Endodermal cell (in vitro differentiated cells): ENCODE results near the gene MMAB. TPM values are rescaled to one million over a fixed set of nuclear protein-coding genes. Genes with fewer than 3 reads are reported as not detected.

Source experiments
- DNase-seq: peaks from one replicate; pipeline ENCODE4 v3.0.0-alpha.2; 2017
- H3K27ac ChIP-seq: 2 replicates; pipeline ENCODE4 v1.5.1; 2013; ENCODE audit warnings: mild to moderate bottlenecking, low read depth, low read length, moderate library complexity
- H3K27me3 ChIP-seq: 2 replicates; pipeline ENCODE4 v1.6.1; 2013; ENCODE audit warnings: mild to moderate bottlenecking, low read length, moderate library complexity; ENCODE audit not compliant: insufficient read depth, control insufficient read depth, poor library complexity, severe bottlenecking
- H3K36me3 ChIP-seq: 2 replicates; pipeline ENCODE4 v1.7.0; 2013; ENCODE audit warnings: mild to moderate bottlenecking, low read length, moderate library complexity; ENCODE audit not compliant: control insufficient read depth, insufficient read depth
- H3K4me1 ChIP-seq: one replicate; pipeline ENCODE4 v1.7.0; 2013; ENCODE audit warnings: low read length; ENCODE audit not compliant: control insufficient read depth, insufficient read depth
- H3K4me3 ChIP-seq: 2 replicates; pipeline ENCODE4 v1.5.1; 2013; ENCODE audit warnings: mild to moderate bottlenecking, low read length, moderate library complexity
- H3K9ac ChIP-seq: 2 replicates; pipeline ENCODE4 v1.6.1; 2013; ENCODE audit warnings: mild to moderate bottlenecking, low read length, moderate library complexity; ENCODE audit not compliant: poor library complexity, severe bottlenecking; ENCODE audit errors: extremely low read depth
- H3K9me3 ChIP-seq: 2 replicates; pipeline ENCODE4 v1.6.1; 2013; ENCODE audit warnings: mild to moderate bottlenecking, low read length, moderate library complexity; ENCODE audit not compliant: control insufficient read depth
- H3K27ac Mint-ChIP-seq: 2 replicates; pipeline ENCODE4 v1.8.0; 2020; ENCODE audit warnings: mixed read lengths
- H3K27me3 Mint-ChIP-seq: 2 replicates; pipeline ENCODE4 v1.8.0; 2021; ENCODE audit warnings: mild to moderate bottlenecking, mixed read lengths; ENCODE audit not compliant: insufficient read depth
- H3K36me3 Mint-ChIP-seq: 2 replicates; pipeline ENCODE4 v1.8.0; 2020; ENCODE audit warnings: low read depth, mixed read lengths
- H3K4me1 Mint-ChIP-seq: 2 replicates; pipeline ENCODE4 v1.8.0; 2020; ENCODE audit warnings: mixed read lengths
- H3K4me3 Mint-ChIP-seq: 2 replicates; pipeline ENCODE4 v1.8.0; 2020; ENCODE audit warnings: mild to moderate bottlenecking, moderate library complexity, mixed read lengths
- H3K9me3 Mint-ChIP-seq: 2 replicates; pipeline ENCODE4 v1.8.0; 2020; ENCODE audit warnings: mild to moderate bottlenecking, mixed read lengths
- CTCF ChIP-seq: fragments of 200-600 bp; sonication (generic); conservative IDR thresholded peaks from 2 replicates; pipeline ENCODE4 v1.5.0; 2021; ENCODE audit warnings: antibody characterized with exemption, mild to moderate bottlenecking
- WGBS, 2 experiments: methylation state at CpG; one replicate each; pipeline versions ENCODE4 v1.1.5 to v1.1.7; 2013; ENCODE audit warnings: missing lambda C conversion rate in 2 of 2, mixed read lengths in 1 of 2; ENCODE audit not compliant: insufficient coverage in 1 of 2, insufficient read length in 1 of 2; 5-methylcytosine and 5-hydroxymethylcytosine counted together
- total RNA-seq, 2 donors: library from RNA; stranded (reverse); fragmentation: NEBNext Ultra II Directional in 1 of 2; extraction: Animal tissue kit (Norgen Biotek cat#: 25700) in 1 of 2; gene quantifications; 2 replicates in 1 of 2; 3 replicates in 1 of 2; pipeline ENCODE4 v1.2.1, GENCODE V29; 2021

The MMAB gene
- total RNA-seq, 2 donors from 2014 or later, result 24.9 to 28.2 TPM

- H3K36me3 ChIP-seq, result no peaks in the 10 kb centered on the region
- no peak overlapping the region for H3K4me3 ChIP-seq
- Mint-ChIP-seq H3K27ac (peak overlapping the region; percentile 61), H3K9me3 (no peaks in the 10 kb centered on the region), H3K4me3 (no peak overlapping the region), H3K36me3 (no peaks in the 10 kb centered on the region), H3K27me3 (peaks cover 7% of the 10 kb centered on the region), H3K4me1 (no peaks in the 10 kb centered on the region)
- no peak overlapping the region for H3K9ac ChIP-seq
- no peak for DNase-seq
- no peaks in the 10 kb centered on the region for H3K27me3 ChIP-seq
- TF ChIP-seq CTCF, result no peak
- no peaks in the 10 kb centered on the region for H3K4me1 ChIP-seq
- H3K9me3 ChIP-seq, result no peaks in the 10 kb centered on the region
- 90 to 94% methylated on average over 3 to 4 of the region's 4 CpGs for WGBS, 2 experiments
- no peak overlapping the region for H3K27ac ChIP-seq
Observed at GRCh38 chr12:109552971-109553370, 20.3 kb downstream of the MMAB start.

GRCh38 chr12:109551108-109551507, 22.2 kb downstream of the MMAB start:
- no peaks in the 10 kb centered on the region for H3K4me1 Mint-ChIP-seq
- Histone ChIP-seq H3K9ac (no peak overlapping the region), H3K4me3 (no peak overlapping the region), H3K9me3 (no peaks in the 10 kb centered on the region), H3K36me3 (no peaks in the 10 kb centered on the region), H3K27me3 (no peaks in the 10 kb centered on the region), H3K4me1 (no peaks in the 10 kb centered on the region), H3K27ac (no peak overlapping the region)
- no peaks in the 10 kb centered on the region for H3K36me3 Mint-ChIP-seq
- H3K27me3 Mint-ChIP-seq, result peaks cover 7% of the 10 kb centered on the region
- no peak overlapping the region for H3K27ac Mint-ChIP-seq
- no peak for TF ChIP-seq CTCF
- 90 to 97% methylated on average over 5 to 6 of the region's 6 CpGs for WGBS, 2 experiments
- H3K9me3 Mint-ChIP-seq, result no peaks in the 10 kb centered on the region
- no peak overlapping the region for H3K4me3 Mint-ChIP-seq
- no peak for DNase-seq

- Histone ChIP-seq H3K9me3 (no peaks in the 10 kb centered on the region), H3K9ac (no peak overlapping the region), H3K27ac (no peak overlapping the region), H3K4me3 (no peak overlapping the region), H3K27me3 (no peaks in the 10 kb centered on the region), H3K4me1 (no peaks in the 10 kb centered on the region), H3K36me3 (no peaks in the 10 kb centered on the region)
- no peak for DNase-seq
- H3K4me3 Mint-ChIP-seq, result no peak overlapping the region
- no peaks in the 10 kb centered on the region for H3K9me3 Mint-ChIP-seq
- H3K27ac Mint-ChIP-seq, result no peak overlapping the region
- no peak for TF ChIP-seq CTCF
- no peaks in the 10 kb centered on the region for H3K4me1 Mint-ChIP-seq
- 87 to 92% methylated on average over 12 of the region's 12 CpGs for WGBS, 2 experiments
- peaks cover 7% of the 10 kb centered on the region for H3K27me3 Mint-ChIP-seq
- H3K36me3 Mint-ChIP-seq, result no peaks in the 10 kb centered on the region
Observed at GRCh38 chr12:109550281-109550680, 23.0 kb downstream of the MMAB start.
